NCI-H128 (cell line): ENCODE data around the gene IFNG.

Source experiments
- DNase-seq: peaks from one replicate; lab custom pipeline; 2025; ENCODE audit not compliant: unreplicated experiment; lab: John Stamatoyannopoulos, UW

The IFNG gene

DNA sequence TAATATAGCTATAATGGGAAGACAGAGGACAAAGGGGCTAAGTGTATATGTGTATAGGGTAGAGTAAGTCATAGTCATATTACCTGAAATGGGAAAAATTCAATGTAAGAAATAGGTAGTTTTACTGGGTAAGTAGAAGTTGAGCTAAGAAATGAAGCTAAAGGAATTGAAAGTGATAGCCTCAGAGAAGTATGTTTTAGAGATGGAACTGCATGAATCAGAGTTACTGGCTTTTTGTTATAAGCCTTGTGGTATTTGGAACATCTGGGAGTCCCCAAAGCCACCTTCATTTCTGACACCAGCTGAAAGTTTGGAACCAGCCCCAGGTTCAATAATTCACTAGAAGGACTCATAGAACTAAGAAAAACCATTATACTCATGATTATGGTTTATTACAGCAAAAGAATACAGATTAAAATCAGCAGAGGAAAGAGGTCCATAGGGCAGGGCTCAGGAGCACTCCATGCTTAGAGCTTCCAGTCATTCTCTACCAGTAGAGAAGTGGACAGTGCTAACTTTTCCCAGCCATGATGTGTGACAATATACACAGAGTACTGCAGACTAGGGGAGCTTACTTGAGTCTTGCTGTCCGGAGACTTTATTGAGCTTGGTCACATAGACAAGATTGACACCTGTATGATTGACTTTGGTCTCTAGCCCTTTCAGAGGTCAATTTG lies 9.8 kb upstream of the IFNG start:
- DNase-seq: no peak

DNA sequence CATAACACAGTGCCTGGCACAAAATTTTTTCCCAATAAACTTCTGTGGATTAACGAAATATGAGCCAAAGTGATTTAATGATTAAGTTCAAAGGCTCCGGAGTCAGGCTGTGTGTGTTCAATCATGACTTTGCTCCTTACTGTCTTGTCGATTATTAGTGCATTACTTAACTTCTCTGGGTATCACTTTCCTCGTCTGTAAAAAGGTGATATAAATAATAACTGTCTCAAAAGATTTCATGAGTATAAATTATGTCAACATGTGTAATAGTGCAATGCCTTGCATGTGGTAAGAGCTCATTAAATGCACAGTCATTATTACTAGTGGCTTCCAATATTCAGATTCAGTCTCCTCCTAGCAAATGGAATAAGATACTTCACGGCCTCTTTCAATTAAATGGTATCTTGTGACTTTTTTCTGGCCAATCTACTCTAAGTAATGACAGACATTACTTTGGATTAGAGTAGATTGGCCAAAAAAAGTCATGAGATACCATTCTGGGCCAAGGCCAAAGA lies 6.8 kb upstream of the IFNG start:
- no peak for DNase-seq

DNA sequence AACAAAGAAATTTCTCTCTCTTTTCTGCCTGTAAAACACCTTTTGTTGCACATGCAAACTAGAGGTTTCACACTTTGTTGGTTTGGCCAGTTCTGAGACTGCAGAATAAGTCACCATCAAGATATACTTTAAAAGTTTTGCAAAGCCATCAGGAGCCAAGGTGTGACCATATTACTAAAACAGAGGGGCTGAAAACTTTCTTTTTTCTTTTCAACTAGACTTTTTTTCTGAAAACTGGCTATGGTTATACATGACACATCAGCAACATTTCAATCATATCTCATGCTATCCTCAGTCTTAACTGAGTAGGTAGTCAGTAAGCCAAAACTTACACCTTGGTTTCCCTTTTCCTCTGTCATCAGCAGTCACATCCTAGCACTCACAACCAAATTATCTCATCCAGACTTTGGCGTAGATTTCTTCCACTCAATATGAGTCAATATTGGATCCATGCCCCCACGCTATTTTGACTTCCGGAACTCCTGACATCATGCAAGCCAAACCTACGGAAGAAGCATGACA lies 4.1 kb upstream of the IFNG start:
- no peak for DNase-seq

DNA sequence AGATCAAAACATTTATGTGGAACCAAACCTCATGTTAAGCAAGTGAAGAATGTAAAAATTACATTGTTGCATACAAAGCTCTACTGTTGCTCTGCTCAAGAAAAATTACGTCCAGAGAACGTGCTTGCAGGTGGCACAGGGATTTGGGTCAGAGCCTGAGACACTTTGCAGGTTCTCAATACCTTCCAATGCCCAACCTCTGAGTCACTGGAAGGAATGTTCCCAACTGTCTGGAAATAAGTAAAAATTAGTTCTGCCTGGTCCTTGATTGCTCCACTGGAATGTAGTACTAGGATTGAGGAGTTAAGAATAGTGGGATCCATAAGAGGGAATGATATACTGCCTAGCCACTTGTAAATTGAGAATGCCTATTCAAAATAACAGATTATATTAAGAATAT lies 2.8 kb upstream of the IFNG start:
- DNase-seq: no peak

- DNase-seq: no peak
Observed at GRCh38 chr12:68158432-68158831, 1.1 kb downstream of the IFNG start.

DNA sequence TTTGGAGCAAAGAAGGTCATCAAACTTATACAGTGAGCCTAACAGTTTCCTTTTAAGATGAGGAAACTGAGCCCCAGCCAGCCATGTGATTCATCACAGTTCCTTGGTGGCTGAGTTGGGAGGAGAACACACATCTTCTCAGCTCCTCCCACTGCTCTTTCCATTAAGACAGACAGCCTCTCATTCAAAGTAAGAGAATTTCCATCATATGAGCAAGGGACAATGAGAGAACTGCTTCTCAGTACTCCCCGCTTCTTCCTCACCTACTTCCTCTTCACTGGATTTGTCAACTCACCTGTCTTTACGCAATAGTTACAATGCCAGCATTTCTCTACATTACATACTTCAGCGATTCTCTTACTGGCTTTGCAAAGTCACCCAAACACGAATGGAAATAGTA lies 2.2 kb downstream of the IFNG start:
- DNase-seq: no peak

DNA sequence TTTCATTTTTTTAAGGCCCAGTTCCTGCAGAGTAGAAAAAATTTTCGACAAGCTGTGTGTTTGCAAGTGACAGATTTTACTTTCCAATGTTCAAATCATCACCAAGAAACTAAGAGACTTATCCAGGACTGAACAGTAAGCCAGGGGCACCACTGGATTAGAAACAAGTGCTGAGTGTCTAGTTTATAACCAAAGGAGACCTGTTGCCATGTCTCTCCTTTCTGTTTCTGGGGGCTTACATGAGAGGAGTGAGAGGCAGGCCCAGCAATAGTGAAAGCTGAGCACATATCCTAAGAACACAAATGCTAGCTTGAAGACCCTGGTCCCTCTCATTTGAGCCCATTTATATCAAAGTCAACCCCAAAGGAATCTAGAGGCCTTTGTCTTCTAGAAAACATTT lies 2.9 kb downstream of the IFNG start:
- DNase-seq: no peak

GRCh38 chr12:68154779-68155178 lies 4.8 kb downstream of the IFNG start:
- DNase-seq: peak; percentile 33

- DNase-seq: no peak
Observed at GRCh38 chr12:68148261-68148951, 11.1 kb downstream of the IFNG start.

DNA sequence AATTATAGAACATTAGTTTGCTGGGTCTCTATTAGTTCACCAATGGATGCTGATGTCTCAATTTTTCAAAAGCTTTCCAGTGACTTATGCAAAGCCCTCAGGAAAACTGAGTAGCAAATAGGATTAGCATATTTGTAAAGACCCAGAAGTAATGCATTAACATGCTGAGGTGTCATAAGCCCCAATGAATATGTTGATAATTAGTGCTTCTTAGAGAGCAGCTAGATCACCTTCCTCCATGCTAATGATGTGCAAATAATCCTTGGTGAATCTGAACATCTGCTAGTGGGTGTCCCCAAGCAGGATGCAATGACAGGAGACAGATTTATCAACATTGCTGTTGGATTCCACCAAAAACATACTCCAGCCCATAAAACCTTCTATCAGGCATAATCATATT lies 19.0 kb downstream of the IFNG start:
- DNase-seq: no peak

DNA sequence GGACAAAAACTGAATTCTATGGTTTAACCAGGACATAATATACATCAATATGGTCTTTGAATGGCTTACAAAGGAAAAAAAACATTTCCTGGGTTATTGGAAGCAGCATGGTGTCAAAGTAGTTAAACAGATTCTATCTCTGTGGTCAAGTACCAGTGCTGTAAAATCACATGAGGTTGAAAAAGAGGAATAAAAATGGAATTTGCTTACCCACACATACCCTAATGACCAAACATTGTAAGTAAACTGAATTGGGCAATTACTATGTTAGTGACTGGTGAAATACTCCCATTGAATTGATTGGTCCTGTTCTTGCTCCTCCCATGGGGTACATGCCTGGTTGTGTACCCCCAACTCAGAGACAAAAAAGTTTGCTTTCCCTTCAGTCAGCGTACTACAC lies 19.6 kb downstream of the IFNG start:
- no peak for DNase-seq

- no peak for DNase-seq
Observed at GRCh38 chr12:68139001-68139400, 20.5 kb downstream of the IFNG start.

DNA sequence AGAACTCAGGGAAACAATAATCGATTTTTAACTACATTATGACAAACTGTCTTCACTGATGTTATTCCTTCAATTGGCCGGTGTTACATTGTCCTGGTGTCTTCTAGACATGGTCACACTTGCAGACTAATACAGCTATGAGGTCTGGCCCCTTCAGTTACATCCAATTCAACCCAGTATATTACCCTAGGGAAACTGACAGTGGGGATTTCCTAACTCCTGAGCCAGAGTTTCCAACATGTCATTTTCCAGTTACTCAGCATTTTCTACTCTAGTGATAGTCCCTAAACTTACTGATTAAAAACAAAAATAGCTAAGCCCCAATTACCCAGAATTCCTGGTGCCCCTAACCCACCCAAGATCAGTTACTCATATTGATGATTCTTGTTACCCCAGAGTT lies 21.1 kb downstream of the IFNG start:
- DNase-seq: no peak

DNA sequence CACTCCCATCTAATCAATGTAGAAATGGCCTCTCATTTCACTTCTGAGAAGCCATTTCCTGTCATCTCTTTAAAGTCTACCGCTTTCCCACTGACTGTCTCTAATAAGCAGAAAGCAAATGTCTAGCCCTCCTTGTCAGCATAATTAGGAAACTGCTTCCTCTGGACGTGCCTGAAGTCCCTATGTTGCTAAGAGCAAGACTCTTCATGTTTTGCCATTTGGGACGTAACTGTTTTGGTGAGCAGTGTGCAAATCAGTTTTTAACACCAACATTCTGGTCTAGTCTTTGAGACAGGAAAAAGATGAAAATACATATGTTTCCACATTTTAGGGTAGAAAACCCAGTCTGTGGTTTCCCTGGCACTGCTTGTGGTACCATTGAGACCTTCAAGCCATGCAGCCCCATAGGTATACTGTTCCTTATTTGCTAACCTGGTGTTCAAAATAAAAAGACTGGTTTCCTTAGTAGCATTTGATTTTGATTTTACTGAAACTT lies 22.2 kb downstream of the IFNG start:
- DNase-seq: no peak

GRCh38 chr12:68135520-68135919 lies 24.0 kb downstream of the IFNG start:
- DNase-seq: no peak

DNA sequence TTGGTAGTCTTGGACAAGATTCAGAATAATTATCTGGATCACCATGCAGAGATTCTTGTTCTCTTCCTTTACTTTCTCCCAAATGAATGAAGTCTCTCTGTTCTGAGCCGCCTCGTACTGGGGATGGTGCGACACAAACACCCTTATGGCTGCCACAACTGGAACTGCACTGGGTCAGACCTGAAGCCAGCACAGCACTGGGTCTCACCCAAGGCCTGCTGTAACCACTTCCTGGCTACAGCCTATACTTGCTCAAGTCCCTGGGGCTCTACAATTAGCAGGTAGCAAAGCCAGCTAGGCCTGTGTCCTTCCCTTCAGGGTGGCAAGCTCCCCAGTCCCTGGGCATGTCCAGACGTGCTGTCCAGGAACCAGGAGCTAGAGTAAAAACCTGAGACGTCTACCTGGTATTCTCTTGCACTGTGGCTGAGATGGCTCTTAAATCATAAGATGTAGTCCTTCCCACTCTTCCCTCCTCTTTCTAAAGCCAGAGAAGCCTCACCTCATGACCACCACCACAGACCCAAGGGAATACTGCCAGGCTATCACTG lies 27.6 kb downstream of the IFNG start:
- DNase-seq: no peak

DNA sequence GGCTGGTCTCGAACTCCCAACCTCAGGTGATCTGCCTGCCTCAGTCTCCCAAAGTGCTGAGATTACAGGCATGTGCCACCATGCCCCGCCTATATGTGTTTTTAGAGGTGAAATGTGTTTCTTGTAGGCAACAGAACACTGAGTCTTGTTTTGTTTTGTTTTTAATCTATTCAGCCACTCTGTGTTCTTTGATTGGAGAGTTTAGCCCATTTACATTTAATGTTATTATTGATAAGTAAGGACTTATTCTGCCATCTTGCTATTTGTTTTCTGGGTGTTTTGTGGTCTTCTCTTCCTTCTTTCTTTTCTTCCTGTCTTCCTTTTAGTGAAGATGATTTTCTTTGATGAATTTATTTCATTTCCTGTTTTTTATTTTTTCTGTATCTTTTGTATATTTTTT lies 29.6 kb downstream of the IFNG start:
- DNase-seq: no peak

DNA sequence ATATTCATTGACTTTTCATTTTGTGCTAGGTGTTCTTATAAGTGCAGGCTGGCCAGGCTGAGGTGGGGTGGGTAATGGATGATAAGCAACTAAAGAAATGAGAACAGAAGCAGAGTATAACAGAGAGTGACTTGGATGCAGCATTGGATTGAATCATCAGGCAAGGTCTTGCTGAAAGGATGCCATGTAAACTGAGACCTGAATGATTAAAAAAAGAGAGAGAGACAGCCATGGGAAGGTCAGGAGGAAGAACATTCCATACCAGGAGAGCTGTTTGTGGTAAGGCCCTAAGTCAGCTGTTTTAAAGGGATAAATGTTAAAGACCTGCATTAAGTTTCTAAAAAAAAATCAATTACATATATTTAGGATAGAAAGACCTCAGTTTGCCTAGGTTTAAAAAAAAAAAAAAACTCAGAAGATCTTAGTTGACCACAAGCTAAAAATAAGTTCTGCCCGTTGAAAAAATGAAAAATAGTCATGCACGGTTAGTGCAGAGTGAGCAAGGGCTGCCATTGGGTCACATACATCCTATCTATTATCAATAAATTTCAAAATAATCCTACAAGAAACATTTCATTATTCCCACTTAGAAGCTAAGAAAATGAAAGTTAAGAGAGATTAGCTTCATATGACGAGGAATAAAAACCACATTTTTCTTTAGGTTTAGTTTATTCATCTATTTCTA lies 37.2 kb downstream of the IFNG start:
- DNase-seq: no peak

GRCh38 chr12:68121143-68121542 lies 38.4 kb downstream of the IFNG start:
- no peak for DNase-seq

GRCh38 chr12:68119724-68120211 lies 39.8 kb downstream of the IFNG start:
- DNase-seq: no peak

DNA sequence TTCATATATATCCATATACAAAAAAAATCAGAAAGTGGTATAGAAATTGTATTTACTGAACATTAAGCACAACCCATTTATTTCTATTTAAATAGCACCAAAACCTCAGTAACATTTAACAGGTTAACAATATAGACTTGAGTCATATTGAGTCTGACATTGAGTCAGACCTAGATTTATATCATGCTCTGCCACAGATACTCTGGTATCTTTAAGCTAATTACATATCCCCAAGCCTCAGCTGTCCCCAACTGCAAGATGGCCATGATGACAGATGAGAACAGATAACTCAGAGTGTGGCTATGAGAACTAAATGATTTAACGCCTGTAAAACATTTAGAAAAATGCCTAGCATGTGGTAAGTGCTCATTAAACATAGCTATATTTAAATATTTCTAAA lies 40.3 kb downstream of the IFNG start:
- DNase-seq: no peak
